GM12892 (cell line): Measurements from ENCODE around the gene SLC38A10.

Source experiments
- DNase-seq: peaks from one replicate; pipeline ENCODE4 v3.0.0; 2011; ENCODE audit not compliant: insufficient read length
- FAIRE-seq: peaks from 2 replicates; lab custom pipeline; 2011; peaks lifted over from hg19 to GRCh38; lab: Jason Lieb, UNC
- POLR2A ChIP-seq: IDR thresholded peaks from 2 replicates; pipeline ENCODE4 v1.6.1; 2011; ENCODE audit warnings: low read depth, low read length, control low read depth
- POLR2AphosphoS5 ChIP-seq: IDR thresholded peaks from 2 replicates; pipeline ENCODE4 v1.6.1; 2011; ENCODE audit warnings: low read depth, low read length, control low read depth
- TAF1 ChIP-seq: IDR thresholded peaks from 2 replicates; pipeline ENCODE4 v1.6.1; 2011; ENCODE audit warnings: low read depth, mild to moderate bottlenecking, control low read depth, low read length, borderline replicate concordance

Gene SLC38A10

GRCh38 chr17:81277421-81277820 lies 17.7 kb downstream of the SLC38A10 start:
- TF ChIP-seq POLR2A: no peak
- TF ChIP-seq POLR2AphosphoS5: no peak
- no peak for TF ChIP-seq TAF1
- DNase-seq: no peak
- no peak for FAIRE-seq

DNA sequence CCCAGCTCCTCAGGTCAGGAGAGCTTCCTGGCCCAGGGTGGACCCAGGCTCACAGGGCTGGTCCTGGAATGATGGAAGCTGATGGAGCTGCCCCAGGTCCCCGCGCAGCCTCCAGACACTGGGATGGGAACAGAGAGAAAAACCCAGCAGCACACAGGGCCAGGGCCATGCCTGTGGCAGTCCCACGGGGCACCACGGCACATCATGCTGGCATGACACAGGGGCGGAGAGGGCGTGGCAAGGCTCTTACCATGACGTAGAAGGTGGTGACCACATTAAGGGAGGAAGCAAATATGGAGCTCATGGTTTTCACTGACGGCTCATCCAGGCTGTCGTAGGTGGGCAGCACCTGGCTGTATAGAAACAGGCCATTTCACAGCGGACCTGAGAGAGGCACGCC lies 18.3 kb downstream of the SLC38A10 start:
- TF ChIP-seq POLR2A: no peak
- no peak for TF ChIP-seq TAF1
- TF ChIP-seq POLR2AphosphoS5: no peak
- FAIRE-seq: no peak
- no peak for DNase-seq

- FAIRE-seq (no peak), DNase-seq (no peak)
- TF ChIP-seq POLR2AphosphoS5 (no peak), POLR2A (no peak), TAF1 (no peak)
Measured at GRCh38 chr17:81274471-81274855, 20.6 kb downstream of the SLC38A10 start.

GRCh38 chr17:81273698-81274470 lies 21.2 kb downstream of the SLC38A10 start:
- FAIRE-seq (no peak), DNase-seq (no peak)
- no peak for TF ChIP-seq POLR2AphosphoS5
- TF ChIP-seq TAF1: no peak
- no peak for TF ChIP-seq POLR2A

DNA sequence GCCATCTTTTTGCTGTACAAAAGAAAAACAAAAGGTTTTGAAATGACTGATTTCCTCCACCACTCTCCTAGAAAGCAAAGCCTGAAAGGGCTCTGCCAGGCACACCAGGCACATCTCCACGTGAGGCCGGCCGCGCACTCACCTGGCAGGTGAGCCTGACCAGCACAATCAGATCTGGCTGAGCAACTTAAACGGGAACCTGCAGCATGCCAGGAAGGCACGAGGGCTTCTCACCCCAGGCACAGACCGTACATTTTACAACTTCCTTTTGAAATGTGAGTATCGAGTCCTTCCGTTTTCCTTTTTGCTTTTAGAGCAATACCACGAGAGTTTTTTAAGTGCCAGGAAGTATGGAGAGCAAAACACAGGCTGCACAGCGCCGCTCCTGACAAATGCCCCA lies 22.5 kb downstream of the SLC38A10 start:
- no peak for FAIRE-seq
- DNase-seq: no peak
- TF ChIP-seq POLR2A: no peak
- no peak for TF ChIP-seq POLR2AphosphoS5
- no peak for TF ChIP-seq TAF1

DNA sequence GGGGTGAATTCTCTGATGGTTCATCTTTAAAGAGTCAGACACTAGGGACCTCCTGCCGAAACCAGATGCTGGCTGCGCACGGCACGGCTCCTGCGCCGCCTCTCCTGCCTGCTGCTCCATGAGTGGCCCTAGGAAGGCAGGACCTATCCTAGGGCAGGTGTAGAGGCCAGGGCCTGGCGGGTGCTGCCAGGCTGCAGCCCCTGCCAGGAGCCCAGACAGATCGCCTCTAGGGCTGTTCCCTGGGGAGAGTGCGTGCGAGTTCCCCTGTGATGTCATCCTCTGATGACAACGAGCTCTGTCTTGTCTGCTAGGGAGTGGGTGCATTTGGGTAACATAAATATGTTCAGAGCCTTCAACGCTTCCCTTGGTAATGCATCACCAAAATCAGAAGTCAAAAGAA lies 23.9 kb downstream of the SLC38A10 start:
- no peak for TF ChIP-seq POLR2A
- no peak for TF ChIP-seq POLR2AphosphoS5
- TF ChIP-seq TAF1: no peak
- FAIRE-seq: no peak
- DNase-seq: no peak

- DNase-seq: no peak
- TF ChIP-seq TAF1 (no peak), POLR2A (no peak), POLR2AphosphoS5 (no peak)
- no peak for FAIRE-seq
Measured at GRCh38 chr17:81270279-81270678, 24.8 kb downstream of the SLC38A10 start.

DNA sequence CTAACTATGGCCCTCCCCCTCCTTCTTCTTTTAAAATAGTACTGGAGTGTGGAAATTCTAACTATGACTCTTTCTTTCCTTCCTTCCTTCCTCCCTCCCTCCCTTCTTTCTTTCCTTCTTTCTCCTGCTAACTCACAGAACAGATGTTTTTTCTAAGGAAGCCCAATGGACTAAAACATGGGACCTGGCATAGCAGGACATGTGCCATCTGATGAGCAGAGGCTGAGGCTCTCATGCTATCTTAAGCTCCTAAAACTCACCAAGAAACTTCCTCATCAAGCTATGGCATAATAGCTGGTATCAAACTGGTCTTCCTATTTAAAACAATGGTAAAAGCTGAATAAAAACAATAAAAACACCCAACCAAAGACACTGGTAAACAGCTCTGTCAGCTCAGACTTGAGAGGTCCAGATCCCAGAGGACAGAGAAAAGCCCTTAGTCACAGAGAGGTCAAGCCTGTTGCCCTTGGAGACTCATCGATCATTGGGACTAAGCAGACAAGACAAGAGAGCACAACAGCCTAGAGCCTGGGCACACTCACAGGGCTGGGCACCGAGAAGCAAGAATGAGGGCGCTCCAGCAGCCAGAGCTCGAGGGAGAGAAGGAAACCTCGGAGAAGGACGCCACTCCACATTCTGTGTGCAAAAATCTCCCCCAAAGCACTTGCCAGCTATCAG lies 27.6 kb downstream of the SLC38A10 start:
- FAIRE-seq: no peak
- no peak for TF ChIP-seq TAF1
- TF ChIP-seq POLR2AphosphoS5: no peak
- no peak for DNase-seq

DNA sequence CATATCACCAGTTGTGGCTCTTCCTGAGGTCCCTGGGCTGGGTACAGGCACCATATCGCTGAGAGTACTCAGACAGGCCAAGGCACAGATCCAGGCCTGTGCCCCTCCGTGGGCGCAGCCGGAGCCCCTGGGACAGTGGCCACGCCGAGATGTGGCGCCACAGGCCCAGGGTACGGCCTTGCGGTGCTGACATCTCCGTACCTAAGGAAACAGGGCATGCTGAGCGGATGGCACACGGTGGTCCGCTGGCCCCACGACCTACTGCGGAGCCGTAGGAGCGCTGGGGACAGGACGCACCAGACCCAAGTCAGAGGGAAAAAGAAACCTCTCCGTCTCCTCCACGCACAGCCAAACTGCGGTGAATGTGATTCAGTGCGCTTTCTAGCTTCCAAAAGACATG lies 29.5 kb downstream of the SLC38A10 start:
- no peak for FAIRE-seq
- no peak for DNase-seq
- no peak for TF ChIP-seq POLR2AphosphoS5
- TF ChIP-seq POLR2A: no peak
- TF ChIP-seq TAF1: no peak

DNA sequence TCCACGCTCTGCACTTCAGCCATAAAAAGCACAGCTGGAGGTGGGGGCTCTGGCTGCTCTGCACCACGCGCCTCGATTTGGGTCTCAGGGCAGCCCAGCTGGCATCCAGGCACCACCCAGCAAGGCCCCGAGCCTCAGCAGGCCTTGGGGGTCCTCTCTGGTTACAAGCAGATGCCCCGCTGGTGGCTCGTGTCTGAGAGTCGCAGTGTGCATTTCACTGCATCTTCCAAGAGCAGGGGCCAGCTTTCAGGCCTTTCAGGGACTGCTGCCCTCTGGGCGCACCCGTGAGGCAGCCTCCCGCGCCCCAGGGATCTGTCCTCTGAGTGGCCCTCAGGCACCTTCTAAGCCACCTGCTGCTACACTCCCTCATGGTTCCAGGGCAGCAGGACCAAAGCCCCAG lies 30.5 kb downstream of the SLC38A10 start:
- no peak for TF ChIP-seq TAF1
- TF ChIP-seq POLR2AphosphoS5: no peak
- no peak for TF ChIP-seq POLR2A
- FAIRE-seq: no peak
- DNase-seq: no peak

- DNase-seq: no peak
- TF ChIP-seq POLR2AphosphoS5: no peak
- FAIRE-seq: no peak
Measured at GRCh38 chr17:81263371-81264181, 31.5 kb downstream of the SLC38A10 start.

- no peak for DNase-seq
- FAIRE-seq: no peak
- TF ChIP-seq POLR2A (no peak), POLR2AphosphoS5 (no peak), TAF1 (no peak)
Measured at GRCh38 chr17:81261582-81262336, 33.3 kb downstream of the SLC38A10 start.
